ENCODE measurements around the gene NUDT12.

GRCh38 chr5:103601314-103601713 lies 38.7 kb upstream of the NUDT12 start:
- TF ChIP-seq SIN3A (IDR thresholded peaks at IDR 0.05; ENCODE audit: borderline replicate concordance, low read depth, low read length) (no peak), ZNF318 (CRISPR knock-in tag; IDR thresholded peaks at IDR 0.05) (no peak), ZNF572 (CRISPR knock-in tag; IDR thresholded peaks at IDR 0.05) (no peak), ELF3 (CRISPR knock-in tag; IDR thresholded peaks at IDR 0.05) (no peak), NR2C2 (CRISPR knock-in tag; IDR thresholded peaks at IDR 0.05; ENCODE audit: borderline replicate concordance) (no peak), ZNF614 (CRISPR knock-in tag; IDR thresholded peaks at IDR 0.05; ENCODE audit: borderline replicate concordance) (no peak), ZUFSP (CRISPR knock-in tag; IDR thresholded peaks at IDR 0.05; ENCODE audit: borderline replicate concordance) (no peak), NFE2L1 (CRISPR knock-in tag; IDR thresholded peaks at IDR 0.05; ENCODE audit: borderline replicate concordance) (no peak), STAT6 (CRISPR knock-in tag; IDR thresholded peaks at IDR 0.05; ENCODE audit: borderline replicate concordance) (no peak), ZNF558 (CRISPR knock-in tag; IDR thresholded peaks at IDR 0.05; ENCODE audit: borderline replicate concordance) (no peak), POLR2A (IDR thresholded peaks at IDR 0.05; ENCODE audit: insufficient read depth in 1 of 2, low read depth in 2 of 2, low read length in 2 of 2) (no peak), CHCHD3 (CRISPR knock-in tag; IDR thresholded peaks at IDR 0.05) (no peak), ZBTB43 (CRISPR knock-in tag; conservative IDR thresholded peaks at IDR 0.05) (no peak), MAX (IDR thresholded peaks at IDR 0.05) (no peak)
